Activated CD8-positive, alpha-beta memory T cell treated with anti-CD3 and anti-CD28 coated beads for 24 hours (primary cell): ENCODE data around the gene SLC6A8.
"Not testable (repeated sequence)": the region's sequence is repeated elsewhere in the genome, so short reads cannot be mapped to it uniquely, and the experiment has no call there.

Source experiments
- DNase-seq: peaks from one replicate; pipeline ENCODE4 v3.0.0-alpha.2; 2020

The SLC6A8 gene

GRCh38 chrX:153709726-153710674 lies 22.3 kb downstream of the SLC6A8 start:
- DNase-seq, result no peak

GRCh38 chrX:153714256-153714655 lies 26.5 kb downstream of the SLC6A8 start:
- DNase-seq, result no peak

- no peak for DNase-seq
Observed at GRCh38 chrX:153717445-153717844, 29.7 kb downstream of the SLC6A8 start.

- DNase-seq, result no peak
Observed at GRCh38 chrX:153719238-153719637, 31.5 kb downstream of the SLC6A8 start.

- no peak for DNase-seq
Observed at GRCh38 chrX:153719701-153720100, 32.0 kb downstream of the SLC6A8 start.

GRCh38 chrX:153722704-153723350 lies 35.1 kb downstream of the SLC6A8 start:
- no peak for DNase-seq

GRCh38 chrX:153723351-153724251 lies 35.9 kb downstream of the SLC6A8 start:
- DNase-seq, result no peak

- peak; percentile 92 for DNase-seq
Observed at GRCh38 chrX:153724252-153725038, 36.7 kb downstream of the SLC6A8 start, which contains the start of the genes ABCD1 and BCAP31. TSS of gene ABCD1 (plus strand) at chrX:153724856. CDS start at chrX:153725267, 411 bp downstream. TSS of gene BCAP31 (minus strand) at chrX:153724387. CDS start at chrX:153723244, 1,143 bp downstream.

GRCh38 chrX:153725039-153725831 lies 37.5 kb downstream of the SLC6A8 start:
- no peak for DNase-seq

- no peak for DNase-seq
Observed at GRCh38 chrX:153725832-153726285, 38.1 kb downstream of the SLC6A8 start.

- DNase-seq, result peak; percentile 62
Observed at GRCh38 chrX:153726286-153727122, 38.8 kb downstream of the SLC6A8 start.

GRCh38 chrX:153727123-153727931 lies 39.6 kb downstream of the SLC6A8 start:
- no peak for DNase-seq

- DNase-seq, result no peak
Observed at GRCh38 chrX:153728095-153728494, 40.4 kb downstream of the SLC6A8 start.

- DNase-seq, result no peak
Observed at GRCh38 chrX:153728951-153729631, 41.4 kb downstream of the SLC6A8 start.

GRCh38 chrX:153730115-153730514 lies 42.4 kb downstream of the SLC6A8 start:
- DNase-seq, result not testable (repeated sequence)

GRCh38 chrX:153731117-153731844 lies 43.6 kb downstream of the SLC6A8 start:
- no peak for DNase-seq

- no peak for DNase-seq
Observed at GRCh38 chrX:153731845-153732215, 44.1 kb downstream of the SLC6A8 start.

- no peak for DNase-seq
Observed at GRCh38 chrX:153732401-153732800, 44.7 kb downstream of the SLC6A8 start.
